Astrocyte (in vitro differentiated cells and primary cell): ENCODE measurements around the gene LACTB. TPM values are rescaled to one million over a fixed set of nuclear protein-coding genes. Genes with fewer than 3 reads are reported as not detected.
A peak's percentile ranks its signal among the peaks of the same experiment; 100 is the strongest.

Experiments
- DNase-seq: peaks from one replicate; pipeline ENCODE4 v3.0.0-alpha.2; 2010; ENCODE audit warnings: low read depth
- FAIRE-seq: peaks from 2 replicates; lab custom pipeline; 2011; peaks lifted over from hg19 to GRCh38; lab: Jason Lieb, UNC
- H2AFZ ChIP-seq: 2 replicates; pipeline ENCODE4 v1.6.0; 2012; ENCODE audit warnings: low read depth, low read length, inconsistent platforms
- H3K27ac ChIP-seq: 2 replicates; pipeline ENCODE4 v1.5.1; 2011; ENCODE audit warnings: low read depth, low read length, inconsistent platforms
- H3K27me3 ChIP-seq: 2 replicates; pipeline ENCODE4 v1.6.0; 2011; ENCODE audit warnings: low read length, inconsistent platforms; ENCODE audit not compliant: insufficient read depth
- H3K36me3 ChIP-seq: 2 replicates; pipeline ENCODE4 v1.5.1; 2011; ENCODE audit warnings: low read length, inconsistent platforms; ENCODE audit not compliant: insufficient read depth
- H3K4me1 ChIP-seq: 2 replicates; pipeline ENCODE4 v1.5.1; 2011; ENCODE audit warnings: low read length, inconsistent platforms; ENCODE audit not compliant: insufficient read depth
- H3K4me2 ChIP-seq: 2 replicates; pipeline ENCODE4 v1.6.0; 2012; ENCODE audit warnings: low read length, inconsistent platforms
- H3K4me3 ChIP-seq: 2 replicates; pipeline ENCODE4 v1.5.1; 2011; ENCODE audit warnings: low read depth, mild to moderate bottlenecking, low read length, inconsistent platforms; ENCODE audit not compliant: insufficient read depth
- H3K79me2 ChIP-seq: 2 replicates; pipeline ENCODE4 v1.6.0; 2012; ENCODE audit warnings: mild to moderate bottlenecking, low read length, inconsistent platforms; ENCODE audit not compliant: insufficient read depth
- H3K9ac ChIP-seq: 2 replicates; pipeline ENCODE4 v1.6.0; 2012; ENCODE audit warnings: mild to moderate bottlenecking, low read length, inconsistent platforms
- H3K9me3 ChIP-seq: 2 replicates; pipeline ENCODE4 v1.5.1; 2012; ENCODE audit warnings: low read depth, mild to moderate bottlenecking, low read length, inconsistent platforms; ENCODE audit not compliant: insufficient read depth
- H4K20me1 ChIP-seq: 2 replicates; pipeline ENCODE4 v1.6.0; 2012; ENCODE audit warnings: low read length, inconsistent platforms; ENCODE audit not compliant: insufficient read depth
- H3K27ac Mint-ChIP-seq: one replicate; pipeline ENCODE4 v1.8.0; 2021; ENCODE audit warnings: mild to moderate bottlenecking, mixed read lengths; ENCODE audit not compliant: unreplicated experiment
- H3K27me3 Mint-ChIP-seq: one replicate; pipeline ENCODE4 v1.8.0; 2021; ENCODE audit warnings: low read depth, mixed read lengths; ENCODE audit not compliant: unreplicated experiment
- H3K36me3 Mint-ChIP-seq: one replicate; pipeline ENCODE4 v1.8.0; 2021; ENCODE audit warnings: low read depth, mixed read lengths; ENCODE audit not compliant: unreplicated experiment
- H3K4me1 Mint-ChIP-seq: one replicate; pipeline ENCODE4 v1.8.0; 2021; ENCODE audit warnings: low read depth, mixed read lengths; ENCODE audit not compliant: unreplicated experiment
- H3K4me3 Mint-ChIP-seq: one replicate; pipeline ENCODE4 v1.8.0; 2021; ENCODE audit warnings: mild to moderate bottlenecking, moderate library complexity, mixed read lengths; ENCODE audit not compliant: unreplicated experiment
- H3K9me3 Mint-ChIP-seq: one replicate; pipeline ENCODE4 v1.8.0; 2021; ENCODE audit warnings: mild to moderate bottlenecking, mixed read lengths; ENCODE audit not compliant: unreplicated experiment
- CTCF ChIP-seq: IDR thresholded peaks from 2 replicates; pipeline ENCODE4 v1.5.1; 2011; ENCODE audit warnings: low read depth, mild to moderate bottlenecking, inconsistent platforms, low read length, moderate library complexity; ENCODE audit not compliant: insufficient read depth
- EZH2 ChIP-seq: IDR thresholded peaks from 2 replicates; pipeline ENCODE4 v1.6.1; 2012; ENCODE audit warnings: mild to moderate bottlenecking, low read length, inconsistent platforms; ENCODE audit not compliant: insufficient read depth
- total RNA-seq: library from RNA; stranded (reverse); gene quantifications from 2 replicates; pipeline ENCODE4 v1.2.1, GENCODE V29; 2021

LACTB gene
- total RNA-seq, 1 donor from 2014 or later: 29.8 TPM

GRCh38 chr15:63107895-63108546 lies 13.6 kb upstream of the LACTB start:
- H3K27ac Mint-ChIP-seq: peak overlapping the region; percentile 91
- H3K4me3 Mint-ChIP-seq: peak overlapping the region; percentile 45
- Histone ChIP-seq H3K79me2 (no peaks in the 10 kb centered on the region), H2AFZ (no peak overlapping the region), H3K4me1 (peaks cover 22% of the 10 kb centered on the region), H3K9me3 (no peaks in the 10 kb centered on the region), H3K27me3 (no peaks in the 10 kb centered on the region), H3K36me3 (no peaks in the 10 kb centered on the region), H3K4me3 (no peak overlapping the region), H3K27ac (peak overlapping the region; percentile 75), H4K20me1 (no peaks in the 10 kb centered on the region), H3K4me2 (peak overlapping the region; percentile 40), H3K9ac (peak overlapping the region; percentile 55)
- FAIRE-seq (peak; percentile 98), DNase-seq (peak; percentile 100)
- peaks cover 5% of the 10 kb centered on the region for H3K9me3 Mint-ChIP-seq
- H3K36me3 Mint-ChIP-seq: peaks cover 2% of the 10 kb centered on the region
- no peaks in the 10 kb centered on the region for H3K27me3 Mint-ChIP-seq
- TF ChIP-seq CTCF: no peak
- TF ChIP-seq EZH2: no peak
- peaks cover 43% of the 10 kb centered on the region for H3K4me1 Mint-ChIP-seq

- no peak for DNase-seq
- H3K4me3 ChIP-seq: no peak overlapping the region
- no peaks in the 10 kb centered on the region for H3K9me3 ChIP-seq
- H3K9ac ChIP-seq: no peak overlapping the region
- no peak for FAIRE-seq
- no peaks in the 10 kb centered on the region for H3K79me2 ChIP-seq
- H3K4me2 ChIP-seq: no peak overlapping the region
- TF ChIP-seq CTCF (no peak), EZH2 (no peak)
- no peak overlapping the region for H2AFZ ChIP-seq
- Mint-ChIP-seq H3K4me3 (no peak overlapping the region), H3K9me3 (peaks cover 5% of the 10 kb centered on the region), H3K27me3 (no peaks in the 10 kb centered on the region), H3K4me1 (peaks cover 46% of the 10 kb centered on the region), H3K27ac (peak overlapping the region; percentile 91), H3K36me3 (peaks cover 1% of the 10 kb centered on the region)
- H4K20me1 ChIP-seq: no peaks in the 10 kb centered on the region
- H3K27ac ChIP-seq: no peak overlapping the region
- H3K36me3 ChIP-seq: no peaks in the 10 kb centered on the region
- peaks cover 27% of the 10 kb centered on the region for H3K4me1 ChIP-seq
- no peaks in the 10 kb centered on the region for H3K27me3 ChIP-seq
Observed at GRCh38 chr15:63109498-63109897, 12.2 kb upstream of the LACTB start.

GRCh38 chr15:63109920-63110319 lies 11.7 kb upstream of the LACTB start:
- Mint-ChIP-seq H3K27ac (peak overlapping the region; percentile 72), H3K36me3 (no peaks in the 10 kb centered on the region), H3K4me1 (peaks cover 42% of the 10 kb centered on the region), H3K4me3 (no peak overlapping the region), H3K27me3 (no peaks in the 10 kb centered on the region), H3K9me3 (peaks cover 5% of the 10 kb centered on the region)
- H4K20me1 ChIP-seq: no peaks in the 10 kb centered on the region
- no peaks in the 10 kb centered on the region for H3K79me2 ChIP-seq
- H3K27ac ChIP-seq: no peak overlapping the region
- H3K9me3 ChIP-seq: no peaks in the 10 kb centered on the region
- no peak overlapping the region for H3K4me3 ChIP-seq
- H3K4me1 ChIP-seq: peaks cover 27% of the 10 kb centered on the region
- no peaks in the 10 kb centered on the region for H3K36me3 ChIP-seq
- no peak overlapping the region for H3K9ac ChIP-seq
- peak; percentile 61 for DNase-seq
- H3K4me2 ChIP-seq: no peak overlapping the region
- no peak overlapping the region for H2AFZ ChIP-seq
- H3K27me3 ChIP-seq: no peaks in the 10 kb centered on the region
- FAIRE-seq: no peak
- TF ChIP-seq CTCF (no peak), EZH2 (no peak)
